ENCODE measurements around the gene ARID1B. TPM values are rescaled to one million over a fixed set of nuclear protein-coding genes. Genes with fewer than 3 reads are reported as not detected.

ARID1B gene
- total and polyA plus RNA-seq, 9 of the 15 experiments (the other 6 are each of a cell fraction or from before 2014, with no cell fraction given), result 12.5 to 50.5 (median 25.8) TPM

DNA sequence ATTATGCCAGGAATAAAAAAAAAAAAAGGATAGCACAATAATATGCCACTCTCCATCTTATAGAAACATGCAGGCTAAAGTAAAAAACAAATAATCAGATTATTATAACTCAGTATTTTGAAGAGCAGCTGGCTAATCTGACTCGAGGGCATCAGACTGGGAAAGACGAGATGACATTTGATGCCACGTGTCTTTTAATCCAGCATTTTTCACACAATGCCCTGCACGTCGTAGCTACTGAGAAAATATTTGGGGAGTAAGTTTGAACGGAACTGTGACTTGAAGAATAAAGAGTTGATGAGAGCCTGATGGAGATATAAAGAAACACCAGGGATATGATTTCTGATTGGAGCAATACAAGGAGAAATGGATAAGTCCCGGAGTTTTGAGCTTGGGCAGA, 237.7 kb downstream of the ARID1B start:
- DNase-seq (ENCODE audit: extremely low read depth in 1 of 4, low spot score in 3 of 4) (no peak), ATAC-seq (no peak), FAIRE-seq (no peak)
- no peak overlapping the region for H3K9ac ChIP-seq (ENCODE audit: insufficient read depth in 1 of 2, low read depth in 2 of 2, low read length in 2 of 2)
- intact Hi-C loops (cut with micrococcal nuclease) (no loop called here), in situ Hi-C loops (cut with MboI) (no loop called here)
- no peaks in the 10 kb centered on the region for H3K36me3 ChIP-seq (ENCODE audit: control insufficient read depth, insufficient read depth, low read length)
- H3K9me3 ChIP-seq (replicated peaks; ENCODE audit: control insufficient read depth, insufficient read depth, low read depth, low read length), result no peaks in the 10 kb centered on the region
- H3K79me2 ChIP-seq (ENCODE audit: control insufficient read depth, insufficient read depth, low read length), result peaks cover 66% of the 10 kb centered on the region
- WGBS (ENCODE audit: insufficient coverage, low coverage, missing lambda C conversion rate), result 55% methylated on average over 7 of the region's 7 CpGs
- no peaks in the 10 kb centered on the region for H3K27me3 ChIP-seq (ENCODE audit: control insufficient read depth in 2 of 2, insufficient read depth in 2 of 2, low read length in 2 of 2)
- no peak overlapping the region for H2AFZ ChIP-seq (ENCODE audit: low read depth, low read length)
- ChIA-PET POLR2A (interaction anchor here (0.7 to 0.9 kb wide), 2 partner anchors 19 to 134 kb away, joined by 3 read pairs; no protein-coding TSS in a partner anchor), CTCF (ENCODE audit: low intra/inter-chr PET ratio) (no interaction called here)
- no TSS peak for BruUV-seq (replicated peaks)
- peaks cover 4% of the 10 kb centered on the region; the same call in 1 of the 2 replicates for H4K20me1 ChIP-seq (replicated peaks; ENCODE audit: control insufficient read depth, insufficient read depth, low read length)
- no peak overlapping the region for H3K27ac ChIP-seq (ENCODE audit: extremely low read depth, low read depth, low read length)
- H3K4me3 ChIP-seq, result no peak overlapping the region
- peaks cover 11 to 16% of the 10 kb centered on the region in 2 experiments for H3K4me1 ChIP-seq (replicated peaks in 1 of 2; ENCODE audit: control insufficient read depth in 2 of 2, insufficient read depth in 2 of 2, low read length in 2 of 2)
- H3K9me1 ChIP-seq (ENCODE audit: control insufficient read depth, insufficient read depth, low read length), result peaks cover 5% of the 10 kb centered on the region
- no peak overlapping the region for H3K4me2 ChIP-seq (ENCODE audit: insufficient read depth, low read length)
- TF ChIP-seq USF1 (CRISPR knock-in tag; IDR thresholded peaks at IDR 0.05), result no peak
- TF ChIP-seq, protein P1, sequence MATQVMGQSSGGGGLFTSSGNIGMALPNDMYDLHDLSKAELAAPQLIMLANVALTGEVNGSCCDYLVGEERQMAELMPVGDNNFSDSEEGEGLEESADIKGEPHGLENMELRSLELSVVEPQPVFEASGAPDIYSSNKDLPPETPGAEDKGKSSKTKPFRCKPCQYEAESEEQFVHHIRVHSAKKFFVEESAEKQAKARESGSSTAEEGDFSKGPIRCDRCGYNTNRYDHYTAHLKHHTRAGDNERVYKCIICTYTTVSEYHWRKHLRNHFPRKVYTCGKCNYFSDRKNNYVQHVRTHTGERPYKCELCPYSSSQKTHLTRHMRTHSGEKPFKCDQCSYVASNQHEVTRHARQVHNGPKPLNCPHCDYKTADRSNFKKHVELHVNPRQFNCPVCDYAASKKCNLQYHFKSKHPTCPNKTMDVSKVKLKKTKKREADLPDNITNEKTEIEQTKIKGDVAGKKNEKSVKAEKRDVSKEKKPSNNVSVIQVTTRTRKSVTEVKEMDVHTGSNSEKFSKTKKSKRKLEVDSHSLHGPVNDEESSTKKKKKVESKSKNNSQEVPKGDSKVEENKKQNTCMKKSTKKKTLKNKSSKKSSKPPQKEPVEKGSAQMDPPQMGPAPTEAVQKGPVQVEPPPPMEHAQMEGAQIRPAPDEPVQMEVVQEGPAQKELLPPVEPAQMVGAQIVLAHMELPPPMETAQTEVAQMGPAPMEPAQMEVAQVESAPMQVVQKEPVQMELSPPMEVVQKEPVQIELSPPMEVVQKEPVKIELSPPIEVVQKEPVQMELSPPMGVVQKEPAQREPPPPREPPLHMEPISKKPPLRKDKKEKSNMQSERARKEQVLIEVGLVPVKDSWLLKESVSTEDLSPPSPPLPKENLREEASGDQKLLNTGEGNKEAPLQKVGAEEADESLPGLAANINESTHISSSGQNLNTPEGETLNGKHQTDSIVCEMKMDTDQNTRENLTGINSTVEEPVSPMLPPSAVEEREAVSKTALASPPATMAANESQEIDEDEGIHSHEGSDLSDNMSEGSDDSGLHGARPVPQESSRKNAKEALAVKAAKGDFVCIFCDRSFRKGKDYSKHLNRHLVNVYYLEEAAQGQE (IDR thresholded peaks at IDR 0.05; ENCODE audit: borderline replicate concordance), result no peak
- TF ChIP-seq, protein P1 (CRISPR knock-in tag; IDR thresholded peaks at IDR 0.05; ENCODE audit: low read depth), result no peak
- no peak for TF ChIP-seq ZNF586 (CRISPR knock-in tag; conservative IDR thresholded peaks at IDR 0.05)
- no peak for TF ChIP-seq RHOXF2B (CRISPR knock-in tag; conservative IDR thresholded peaks at IDR 0.05)
- TF ChIP-seq, protein P2, sequence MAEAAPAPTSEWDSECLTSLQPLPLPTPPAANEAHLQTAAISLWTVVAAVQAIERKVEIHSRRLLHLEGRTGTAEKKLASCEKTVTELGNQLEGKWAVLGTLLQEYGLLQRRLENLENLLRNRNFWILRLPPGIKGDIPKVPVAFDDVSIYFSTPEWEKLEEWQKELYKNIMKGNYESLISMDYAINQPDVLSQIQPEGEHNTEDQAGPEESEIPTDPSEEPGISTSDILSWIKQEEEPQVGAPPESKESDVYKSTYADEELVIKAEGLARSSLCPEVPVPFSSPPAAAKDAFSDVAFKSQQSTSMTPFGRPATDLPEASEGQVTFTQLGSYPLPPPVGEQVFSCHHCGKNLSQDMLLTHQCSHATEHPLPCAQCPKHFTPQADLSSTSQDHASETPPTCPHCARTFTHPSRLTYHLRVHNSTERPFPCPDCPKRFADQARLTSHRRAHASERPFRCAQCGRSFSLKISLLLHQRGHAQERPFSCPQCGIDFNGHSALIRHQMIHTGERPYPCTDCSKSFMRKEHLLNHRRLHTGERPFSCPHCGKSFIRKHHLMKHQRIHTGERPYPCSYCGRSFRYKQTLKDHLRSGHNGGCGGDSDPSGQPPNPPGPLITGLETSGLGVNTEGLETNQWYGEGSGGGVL (CRISPR knock-in tag; IDR thresholded peaks at IDR 0.05), result no peak
- TF ChIP-seq CCAR2 (IDR thresholded peaks at IDR 0.05; ENCODE audit: low read depth, low read length), result no peak
- TF ChIP-seq KLF13 (tag; IDR thresholded peaks at IDR 0.05; ENCODE audit: borderline replicate concordance, low read depth), result no peak
- TF ChIP-seq ZNF717 (CRISPR knock-in tag; IDR thresholded peaks at IDR 0.05), result no peak
- TF ChIP-seq ZNF785 (CRISPR knock-in tag; IDR thresholded peaks at IDR 0.05), result no peak
- TF ChIP-seq, protein P3, sequence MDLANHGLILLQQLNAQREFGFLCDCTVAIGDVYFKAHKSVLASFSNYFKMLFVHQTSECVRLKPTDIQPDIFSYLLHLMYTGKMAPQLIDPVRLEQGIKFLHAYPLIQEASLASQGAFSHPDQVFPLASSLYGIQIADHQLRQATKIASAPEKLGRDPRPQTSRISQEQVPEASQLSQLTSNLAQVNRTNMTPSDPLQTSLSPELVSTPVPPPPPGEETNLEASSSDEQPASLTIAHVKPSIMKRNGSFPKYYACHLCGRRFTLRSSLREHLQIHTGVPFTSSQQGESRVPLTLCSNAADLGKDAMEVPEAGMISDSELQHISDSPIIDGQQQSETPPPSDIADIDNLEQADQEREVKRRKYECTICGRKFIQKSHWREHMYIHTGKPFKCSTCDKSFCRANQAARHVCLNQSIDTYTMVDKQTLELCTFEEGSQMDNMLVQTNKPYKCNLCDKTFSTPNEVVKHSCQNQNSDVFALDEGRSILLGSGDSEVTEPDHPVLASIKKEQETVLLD (IDR thresholded peaks at IDR 0.05), result no peak
- no peak for TF ChIP-seq NR2F6 (CRISPR knock-in tag; IDR thresholded peaks at IDR 0.05)
